ENCODE results near the gene CMSS1.

Gene CMSS1

DNA sequence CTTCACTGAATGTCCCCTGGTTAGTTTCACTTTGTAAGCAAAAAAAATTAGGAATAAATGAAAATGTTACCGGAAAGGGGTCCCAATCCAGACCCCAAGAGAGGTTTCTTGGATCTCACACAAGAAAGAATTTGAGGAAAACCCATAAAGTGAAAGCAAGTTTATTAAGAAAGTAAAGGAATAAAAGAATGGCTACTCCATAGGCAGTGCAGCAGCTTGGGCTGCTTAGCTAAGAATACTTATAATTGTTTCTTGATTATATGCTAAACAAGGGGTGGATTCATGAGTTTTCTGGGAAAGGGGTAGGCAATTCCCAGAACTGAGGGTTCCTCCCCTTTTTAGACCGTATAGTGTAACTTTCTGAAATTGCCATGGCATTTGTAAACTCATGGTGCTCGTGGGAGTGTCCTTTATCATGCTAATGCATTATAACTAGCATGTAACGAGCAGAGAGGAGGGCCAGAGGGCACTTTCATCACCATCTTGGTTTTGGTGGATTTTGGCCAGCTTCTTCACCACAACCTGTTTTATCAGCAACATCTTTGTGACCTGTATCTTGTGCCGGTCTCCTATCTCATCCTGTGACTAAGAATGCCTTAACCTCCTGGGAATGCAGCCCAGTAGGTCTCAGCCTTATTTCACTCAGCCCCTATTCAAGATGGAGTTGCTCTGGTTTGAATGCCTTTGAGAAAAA lies 41.0 kb upstream of the CMSS1 start:
- no peak for FAIRE-seq
- TF ChIP-seq, protein P1, sequence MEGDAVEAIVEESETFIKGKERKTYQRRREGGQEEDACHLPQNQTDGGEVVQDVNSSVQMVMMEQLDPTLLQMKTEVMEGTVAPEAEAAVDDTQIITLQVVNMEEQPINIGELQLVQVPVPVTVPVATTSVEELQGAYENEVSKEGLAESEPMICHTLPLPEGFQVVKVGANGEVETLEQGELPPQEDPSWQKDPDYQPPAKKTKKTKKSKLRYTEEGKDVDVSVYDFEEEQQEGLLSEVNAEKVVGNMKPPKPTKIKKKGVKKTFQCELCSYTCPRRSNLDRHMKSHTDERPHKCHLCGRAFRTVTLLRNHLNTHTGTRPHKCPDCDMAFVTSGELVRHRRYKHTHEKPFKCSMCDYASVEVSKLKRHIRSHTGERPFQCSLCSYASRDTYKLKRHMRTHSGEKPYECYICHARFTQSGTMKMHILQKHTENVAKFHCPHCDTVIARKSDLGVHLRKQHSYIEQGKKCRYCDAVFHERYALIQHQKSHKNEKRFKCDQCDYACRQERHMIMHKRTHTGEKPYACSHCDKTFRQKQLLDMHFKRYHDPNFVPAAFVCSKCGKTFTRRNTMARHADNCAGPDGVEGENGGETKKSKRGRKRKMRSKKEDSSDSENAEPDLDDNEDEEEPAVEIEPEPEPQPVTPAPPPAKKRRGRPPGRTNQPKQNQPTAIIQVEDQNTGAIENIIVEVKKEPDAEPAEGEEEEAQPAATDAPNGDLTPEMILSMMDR (IDR thresholded peaks at IDR 0.05; ENCODE audit: insufficient read depth, missing control alignments) = no peak
- no peak for DNase-seq (ENCODE audit: insufficient read length, low spot score)

DNA sequence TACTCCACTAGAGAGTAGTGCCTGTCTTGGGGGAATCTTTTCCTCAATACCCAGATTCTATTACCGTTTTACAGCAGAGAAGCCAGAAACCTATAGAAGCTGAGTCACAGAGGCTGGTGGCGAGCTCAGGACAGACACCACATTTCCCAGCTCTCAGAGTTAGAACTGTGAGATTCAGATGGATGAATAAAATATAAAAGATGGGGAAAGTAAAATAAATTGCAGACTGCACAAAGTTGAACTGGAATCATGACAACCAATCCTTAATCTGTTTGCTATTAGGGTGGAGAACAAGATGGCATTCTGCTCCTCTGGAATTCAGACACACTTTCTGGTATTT lies 40.5 kb upstream of the CMSS1 start:
- DNase-seq (ENCODE audit: insufficient read length, low spot score) = no peak
- TF ChIP-seq, protein P1 (IDR thresholded peaks at IDR 0.05; ENCODE audit: insufficient read depth, missing control alignments) = no peak
- FAIRE-seq = no peak

DNA sequence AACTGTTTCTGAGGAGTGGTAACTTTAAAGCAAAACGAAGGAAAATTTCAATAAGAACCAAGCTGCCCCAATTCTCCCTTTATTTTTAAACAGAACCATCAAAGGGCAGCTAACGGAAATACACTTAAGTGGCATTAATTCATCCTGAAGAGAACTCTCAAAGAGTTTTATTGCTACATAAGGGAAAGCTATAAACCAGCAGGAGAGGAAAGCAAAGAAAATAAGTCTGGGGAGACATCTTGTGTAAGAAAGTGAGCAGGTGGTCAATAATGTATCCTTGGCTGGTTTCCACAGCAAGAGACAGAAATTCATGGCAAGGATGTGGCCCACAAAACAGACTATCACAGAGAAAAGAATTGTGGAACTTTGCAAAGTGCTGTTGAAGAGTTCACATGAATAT lies 40.0 kb upstream of the CMSS1 start:
- TF ChIP-seq, protein P1 (IDR thresholded peaks at IDR 0.05; ENCODE audit: insufficient read depth, missing control alignments) = no peak
- DNase-seq (ENCODE audit: insufficient read length, low spot score) (no peak), FAIRE-seq (no peak)

- TF ChIP-seq, protein P1 (IDR thresholded peaks at IDR 0.05; ENCODE audit: insufficient read depth, missing control alignments) = no peak
- FAIRE-seq = no peak
- DNase-seq (ENCODE audit: insufficient read length, low spot score) = no peak
These were observed 36.9 kb upstream of the CMSS1 start for GRCh38 chr3:99780749-99781148.

GRCh38 chr3:99781761-99782160 lies 35.9 kb upstream of the CMSS1 start:
- TF ChIP-seq, protein P1 (IDR thresholded peaks at IDR 0.05; ENCODE audit: insufficient read depth, missing control alignments) = no peak
- DNase-seq (ENCODE audit: insufficient read length, low spot score) (no peak), FAIRE-seq (no peak)

DNA sequence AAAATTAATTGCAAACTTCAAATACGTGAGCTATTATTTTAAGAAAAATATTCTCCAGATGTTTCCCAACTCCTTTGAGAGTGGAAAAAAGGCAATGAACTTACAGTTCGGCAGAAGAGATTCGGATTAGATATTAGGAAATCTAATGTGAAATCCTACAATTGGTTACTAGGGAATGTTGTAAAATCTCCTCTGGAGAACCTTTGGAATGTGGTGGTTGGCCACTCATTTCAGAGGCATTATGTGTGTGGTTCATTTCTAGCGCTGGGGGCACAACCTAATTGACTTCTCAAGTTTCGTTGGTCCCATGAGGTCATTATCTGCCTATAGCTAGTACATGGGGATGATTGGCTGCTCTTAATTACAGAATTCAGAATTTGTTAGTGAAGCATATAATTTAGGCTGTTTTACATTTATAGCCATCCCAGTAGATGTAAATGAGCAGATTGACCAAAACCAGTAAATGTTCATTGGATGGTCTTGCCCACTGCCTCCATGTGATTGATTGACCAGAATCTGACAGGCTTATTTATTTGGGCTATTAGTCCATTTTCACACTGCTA lies 34.6 kb upstream of the CMSS1 start:
- FAIRE-seq (no peak), DNase-seq (ENCODE audit: insufficient read length, low spot score) (no peak)
- TF ChIP-seq, protein P1 (IDR thresholded peaks at IDR 0.05; ENCODE audit: insufficient read depth, missing control alignments) = no peak

- FAIRE-seq (no peak), DNase-seq (ENCODE audit: insufficient read length, low spot score) (no peak)
- TF ChIP-seq, protein P1 (IDR thresholded peaks at IDR 0.05; ENCODE audit: insufficient read depth, missing control alignments) = peak; percentile 83
These were observed 28.5 kb upstream of the CMSS1 start for GRCh38 chr3:99789011-99789721.

Data from D721Med (cell line).